HL-60 (cell line): ENCODE measurements around the gene CACNA1C.

Experiments used
- DNase-seq, 2 experiments: peaks; one replicate each; pipeline ENCODE4 v3.0.0-alpha.2; 2010 to 2020; ENCODE audit warnings: low read depth in 1 of 2, low spot score in 1 of 2
- H3K27ac ChIP-seq: fragments of 250-450 bp; sonication (Bioruptor Pico); replicated peaks from 2 replicates; pipeline ENCODE4 v1.5.1; 2020; ENCODE audit warnings: mild to moderate bottlenecking, moderate library complexity
- H3K27me3 ChIP-seq: fragments of 250-450 bp; sonication (Bioruptor Pico); 2 replicates; pipeline ENCODE4 v1.5.1; 2021; ENCODE audit warnings: mild to moderate bottlenecking, moderate library complexity; ENCODE audit not compliant: insufficient read depth, poor library complexity, severe bottlenecking
- H3K4me3 ChIP-seq: replicated peaks from 2 replicates; pipeline ENCODE4 v1.5.1; 2011; ENCODE audit warnings: mild to moderate bottlenecking, control low read depth, low read length; ENCODE audit not compliant: insufficient read depth
- CTCF ChIP-seq: IDR thresholded peaks from one replicate; pipeline ENCODE4 v1.5.1; 2011; ENCODE audit warnings: low read length, control low read depth, inconsistent platforms; ENCODE audit not compliant: insufficient read depth
- GABPA ChIP-seq: IDR thresholded peaks from 2 replicates; pipeline ENCODE4 v1.6.1; 2012; ENCODE audit warnings: low read depth
- POLR2AphosphoS5 ChIP-seq: IDR thresholded peaks from 2 replicates; pipeline ENCODE4 v1.6.1; 2012; ENCODE audit warnings: low read depth
- SPI1 ChIP-seq: IDR thresholded peaks from 2 replicates; pipeline ENCODE4 v1.6.1; 2012; ENCODE audit warnings: low read depth, mild to moderate bottlenecking, borderline replicate concordance
- TF ChIP-seq, protein P1 (sequence below): IDR thresholded peaks from 2 replicates; pipeline ENCODE4 v1.6.1; 2012; ENCODE audit warnings: low read depth; ENCODE audit not compliant: insufficient replicate concordance

The CACNA1C gene

DNA sequence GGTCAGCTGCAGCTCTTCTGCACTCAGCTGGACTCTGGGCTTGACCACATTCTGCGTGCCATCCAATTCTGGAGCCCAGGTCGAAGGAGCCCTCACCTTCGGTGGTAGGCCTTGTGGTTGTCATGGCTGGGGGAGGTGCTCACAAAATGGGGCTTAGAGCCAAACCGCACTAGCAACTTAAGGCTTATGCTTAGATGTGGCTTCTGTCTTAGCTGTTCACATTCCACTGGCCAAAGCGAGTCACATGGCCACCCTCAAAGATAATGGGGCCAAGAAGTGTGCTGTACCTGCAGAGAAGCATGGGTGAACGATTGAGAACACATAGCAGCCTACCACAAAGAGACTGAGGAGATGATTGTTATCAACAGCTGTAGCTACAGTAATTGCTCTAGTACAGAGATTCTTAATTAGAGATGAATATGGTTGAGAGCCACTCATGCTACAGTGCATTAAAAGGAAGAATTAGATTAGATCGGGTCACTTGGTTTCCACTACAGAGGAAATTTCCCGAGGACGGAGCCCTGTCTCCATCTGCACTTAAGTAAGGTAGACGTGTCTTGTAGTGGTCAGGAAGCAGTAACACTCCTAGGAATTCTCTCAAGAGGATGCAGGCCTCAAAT, 407.4 kb downstream of the CACNA1C start:
- DNase-seq, result no peak
- H3K27ac ChIP-seq, result no peak overlapping the region
- no peak overlapping the region for H3K4me3 ChIP-seq
- H3K27me3 ChIP-seq, result no peaks in the 10 kb centered on the region
- TF ChIP-seq, protein P1, sequence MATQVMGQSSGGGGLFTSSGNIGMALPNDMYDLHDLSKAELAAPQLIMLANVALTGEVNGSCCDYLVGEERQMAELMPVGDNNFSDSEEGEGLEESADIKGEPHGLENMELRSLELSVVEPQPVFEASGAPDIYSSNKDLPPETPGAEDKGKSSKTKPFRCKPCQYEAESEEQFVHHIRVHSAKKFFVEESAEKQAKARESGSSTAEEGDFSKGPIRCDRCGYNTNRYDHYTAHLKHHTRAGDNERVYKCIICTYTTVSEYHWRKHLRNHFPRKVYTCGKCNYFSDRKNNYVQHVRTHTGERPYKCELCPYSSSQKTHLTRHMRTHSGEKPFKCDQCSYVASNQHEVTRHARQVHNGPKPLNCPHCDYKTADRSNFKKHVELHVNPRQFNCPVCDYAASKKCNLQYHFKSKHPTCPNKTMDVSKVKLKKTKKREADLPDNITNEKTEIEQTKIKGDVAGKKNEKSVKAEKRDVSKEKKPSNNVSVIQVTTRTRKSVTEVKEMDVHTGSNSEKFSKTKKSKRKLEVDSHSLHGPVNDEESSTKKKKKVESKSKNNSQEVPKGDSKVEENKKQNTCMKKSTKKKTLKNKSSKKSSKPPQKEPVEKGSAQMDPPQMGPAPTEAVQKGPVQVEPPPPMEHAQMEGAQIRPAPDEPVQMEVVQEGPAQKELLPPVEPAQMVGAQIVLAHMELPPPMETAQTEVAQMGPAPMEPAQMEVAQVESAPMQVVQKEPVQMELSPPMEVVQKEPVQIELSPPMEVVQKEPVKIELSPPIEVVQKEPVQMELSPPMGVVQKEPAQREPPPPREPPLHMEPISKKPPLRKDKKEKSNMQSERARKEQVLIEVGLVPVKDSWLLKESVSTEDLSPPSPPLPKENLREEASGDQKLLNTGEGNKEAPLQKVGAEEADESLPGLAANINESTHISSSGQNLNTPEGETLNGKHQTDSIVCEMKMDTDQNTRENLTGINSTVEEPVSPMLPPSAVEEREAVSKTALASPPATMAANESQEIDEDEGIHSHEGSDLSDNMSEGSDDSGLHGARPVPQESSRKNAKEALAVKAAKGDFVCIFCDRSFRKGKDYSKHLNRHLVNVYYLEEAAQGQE, result no peak
- no peak for TF ChIP-seq POLR2AphosphoS5
- no peak for TF ChIP-seq SPI1
- no peak for TF ChIP-seq GABPA
- TF ChIP-seq CTCF, result no peak

DNA sequence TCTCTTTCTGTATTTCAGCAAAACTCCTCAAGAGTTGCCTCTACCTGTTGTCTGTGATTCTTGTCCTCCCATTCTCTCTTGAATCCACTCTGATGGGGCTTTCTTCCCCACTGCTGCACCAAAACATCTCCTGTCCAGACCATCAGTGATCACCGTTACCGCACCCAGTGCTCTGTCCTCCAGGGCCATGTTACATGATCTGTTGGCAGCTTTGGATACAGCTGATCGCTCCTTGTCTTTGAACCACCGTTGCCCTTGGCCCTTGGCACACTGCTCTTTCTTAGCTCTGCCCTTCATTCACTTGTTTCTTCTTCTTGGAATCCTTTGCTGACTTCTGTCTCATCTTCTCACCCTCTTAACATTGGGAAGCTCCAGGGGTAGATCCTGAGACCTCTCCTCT, 408.3 kb downstream of the CACNA1C start:
- no peak for DNase-seq
- H3K27me3 ChIP-seq, result no peaks in the 10 kb centered on the region
- TF ChIP-seq SPI1 (no peak), GABPA (no peak), CTCF (no peak), POLR2AphosphoS5 (no peak)
- TF ChIP-seq, protein P1, result no peak
- no peak overlapping the region for H3K27ac ChIP-seq
- H3K4me3 ChIP-seq, result no peak overlapping the region

DNA sequence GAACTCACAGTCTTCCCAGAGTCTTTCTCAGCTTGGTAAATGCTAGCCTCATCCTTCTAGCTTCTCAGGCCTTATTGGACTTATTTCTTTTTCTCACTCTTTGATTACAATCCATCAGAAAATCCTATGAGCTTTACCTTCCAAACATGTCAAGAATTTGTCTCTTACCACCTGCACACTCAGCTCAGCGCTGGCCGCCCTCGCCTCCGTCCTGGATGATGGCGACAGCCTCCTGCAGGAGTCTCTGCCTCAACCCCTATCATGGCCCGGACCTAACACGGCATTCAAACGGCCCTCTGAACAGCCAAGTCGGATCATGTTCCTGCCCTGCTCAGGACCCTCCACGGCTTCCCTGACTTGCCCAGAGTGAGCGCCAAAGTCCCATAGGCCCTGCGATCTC, 408.9 kb downstream of the CACNA1C start:
- H3K27me3 ChIP-seq, result no peaks in the 10 kb centered on the region
- DNase-seq, result no peak
- H3K4me3 ChIP-seq, result no peak overlapping the region
- H3K27ac ChIP-seq, result no peak overlapping the region
- no peak for TF ChIP-seq CTCF
- TF ChIP-seq POLR2AphosphoS5, result no peak
- no peak for TF ChIP-seq SPI1
- TF ChIP-seq, protein P1, result no peak
- no peak for TF ChIP-seq GABPA
